WTC11 (cell line): ENCODE data around the gene SLC7A8. TPM values are rescaled to one million over a fixed set of nuclear protein-coding genes. Genes with fewer than 3 reads are reported as not detected.

ENCODE experiments used
- ATAC-seq: fragments of 200-7000 bp; cut with Tn5 transposase; 2 replicates; pipeline ENCODE4 v1.10.0; 2021; ENCODE audit warnings: mild to moderate bottlenecking, moderate library complexity
- CTCF ChIA-PET: fragments of 300-600 bp; sonication (Branson Sonifier 250); formaldehyde crosslinking; loops from one replicate; lab custom pipeline; 2021; ENCODE audit warnings: antibody characterized with exemption; lab: Charles Lee
- POLR2A ChIA-PET: fragments of 350-600 bp; sonication (Branson Sonifier 250); formaldehyde crosslinking; loops from one replicate; lab custom pipeline; 2021; ENCODE audit warnings: antibody characterized with exemption; lab: Charles Lee
- DNase-seq: peaks from one replicate; pipeline ENCODE4 v3.0.0; 2021; ENCODE audit warnings: low spot score
- H3K27ac Mint-ChIP-seq: 2 replicates; pipeline ENCODE4 v1.8.0; 2021; ENCODE audit warnings: mixed read lengths
- H3K27me3 Mint-ChIP-seq: 2 replicates; pipeline ENCODE4 v1.8.0; 2021; ENCODE audit warnings: low read depth, mild to moderate bottlenecking, moderate library complexity, mixed read lengths
- H3K36me3 Mint-ChIP-seq: 2 replicates; pipeline ENCODE4 v1.8.0; 2021; ENCODE audit warnings: mixed read lengths
- H3K4me1 Mint-ChIP-seq: 2 replicates; pipeline ENCODE4 v1.8.0; 2022; ENCODE audit warnings: mixed read lengths
- H3K4me3 Mint-ChIP-seq: 2 replicates; pipeline ENCODE4 v1.8.0; 2021; ENCODE audit warnings: mild to moderate bottlenecking, moderate library complexity, mixed read lengths
- H3K9me3 Mint-ChIP-seq: 2 replicates; pipeline ENCODE4 v1.8.0; 2021; ENCODE audit warnings: mixed read lengths
- ATF2 ChIP-seq: sonication (generic); formaldehyde crosslinking; IDR thresholded peaks from 2 replicates; pipeline ENCODE4 v1.8.1; 2022; ENCODE audit warnings: low read depth, missing genetic modification reagents, borderline replicate concordance
- CREM ChIP-seq: sonication (generic); formaldehyde crosslinking; IDR thresholded peaks from 2 replicates; pipeline ENCODE4 v1.8.1; 2022; ENCODE audit warnings: mild to moderate bottlenecking, missing genetic modification reagents, moderate library complexity
- EMX1 ChIP-seq: fragments of 250-450 bp; sonication (Bioruptor Pico); IDR thresholded peaks from 2 replicates; pipeline ENCODE4 v1.8.0; 2021; ENCODE audit warnings: mild to moderate bottlenecking
- IRF2 ChIP-seq: sonication (generic); formaldehyde crosslinking; IDR thresholded peaks from 2 replicates; pipeline ENCODE4 v1.8.0; 2022; ENCODE audit warnings: low read depth, missing genetic modification reagents, borderline replicate concordance
- NFYB ChIP-seq: sonication (generic); formaldehyde crosslinking; conservative IDR thresholded peaks from 2 replicates; pipeline ENCODE4 v1.8.0; 2022; ENCODE audit warnings: low read depth, missing genetic modification reagents
- PREB ChIP-seq: sonication (generic); formaldehyde crosslinking; IDR thresholded peaks from 2 replicates; pipeline ENCODE4 v1.8.1; 2022; ENCODE audit warnings: mild to moderate bottlenecking, missing genetic modification reagents, moderate library complexity, borderline replicate concordance
- SOX15 ChIP-seq: fragments of 250-450 bp; sonication (Bioruptor Pico); IDR thresholded peaks from 2 replicates; pipeline ENCODE4 v1.9.0; 2021; ENCODE audit warnings: mild to moderate bottlenecking
- TP53 ChIP-seq: sonication (generic); formaldehyde crosslinking; IDR thresholded peaks from 2 replicates; pipeline ENCODE4 v1.8.1; 2023; ENCODE audit warnings: mild to moderate bottlenecking, missing genetic modification reagents
- ZNF281 ChIP-seq: sonication (generic); formaldehyde crosslinking; IDR thresholded peaks from 2 replicates; pipeline ENCODE4 v1.8.0; 2023; ENCODE audit warnings: mild to moderate bottlenecking, missing genetic modification reagents
- ZNF671 ChIP-seq: fragments of 250-450 bp; sonication (Bioruptor Pico); IDR thresholded peaks from 2 replicates; pipeline ENCODE4 v1.8.0; 2021; ENCODE audit warnings: mild to moderate bottlenecking
- total RNA-seq: library from RNA; stranded (reverse); gene quantifications from 3 replicates; pipeline ENCODE4 v1.2.3, GENCODE V29; 2021
- TF ChIP-seq, protein P1 (sequence below): sonication (generic); formaldehyde crosslinking; IDR thresholded peaks from 2 replicates; pipeline ENCODE4 v1.8.0; 2022; ENCODE audit warnings: mild to moderate bottlenecking, missing genetic modification reagents
- TF ChIP-seq, protein P2 (sequence below): sonication (generic); formaldehyde crosslinking; IDR thresholded peaks from 2 replicates; pipeline ENCODE4 v1.8.1; 2023; ENCODE audit warnings: mild to moderate bottlenecking, missing genetic modification reagents, borderline replicate concordance
- TF ChIP-seq, protein P3 (sequence below): fragments of 250-450 bp; sonication (Bioruptor Pico); IDR thresholded peaks from 2 replicates; pipeline ENCODE4 v2.1.2; 2022; ENCODE audit warnings: mild to moderate bottlenecking, moderate library complexity
- TF ChIP-seq, protein P4 (sequence below): sonication (generic); formaldehyde crosslinking; IDR thresholded peaks from 2 replicates; pipeline ENCODE4 v1.8.0; 2022; ENCODE audit warnings: mild to moderate bottlenecking, missing genetic modification reagents
- TF ChIP-seq, protein P5 (sequence below): fragments of 250-450 bp; sonication (Bioruptor Pico); conservative IDR thresholded peaks from 2 replicates; pipeline ENCODE4 v1.9.0; 2021; ENCODE audit warnings: mild to moderate bottlenecking

Gene SLC7A8
- total RNA-seq, 1 experiment from 2014 or later = 207 TPM

DNA sequence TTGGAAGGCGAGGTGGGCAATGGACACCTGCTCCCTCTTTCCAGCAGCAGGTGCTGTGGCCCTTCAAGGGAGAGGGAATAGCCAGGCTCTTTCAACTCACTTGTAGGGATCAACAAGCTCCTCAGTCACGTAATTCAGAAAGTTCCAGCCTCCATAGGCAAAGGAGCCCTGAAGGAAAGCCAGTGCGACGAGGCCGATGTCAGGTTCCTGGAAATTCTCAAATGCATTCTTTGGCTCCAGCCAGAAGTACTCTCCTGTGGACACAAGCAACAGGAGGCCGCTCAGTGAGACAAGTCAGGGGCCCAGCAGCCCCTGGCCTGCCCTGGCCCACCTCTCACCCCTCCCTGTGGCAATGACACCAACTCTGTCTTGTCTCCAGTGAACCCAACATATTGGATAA is 43.1 kb downstream of the SLC7A8 start:
- Mint-ChIP-seq H3K4me1 (no peaks in the 10 kb centered on the region), H3K4me3 (no peak overlapping the region), H3K9me3 (no peaks in the 10 kb centered on the region), H3K27ac (0 out of 2 replicates have a peak overlapping the region, but pooled peaks have one; percentile 40), H3K36me3 (peaks cover 74% of the 10 kb centered on the region), H3K27me3 (no peaks in the 10 kb centered on the region)
- DNase-seq (no peak), ATAC-seq (no peak)
- TF ChIP-seq SOX15 = no peak
- no peak for TF ChIP-seq ZNF671 (CRISPR knock-in tag)
- ChIA-PET POLR2A (no interaction called here), CTCF (interaction anchor here (1.0 to 1.5 kb wide), 2 partner anchors 19 to 72 kb away, joined by 3 to 6 read pairs; no protein-coding TSS in a partner anchor)

GRCh38 chr14:23139874-23140273 is 43.6 kb downstream of the SLC7A8 start:
- DNase-seq (no peak), ATAC-seq (no peak)
- CTCF ChIA-PET = interaction anchor here (1.5 kb wide), 1 partner anchor 19 kb away, joined by 6 read pairs; no protein-coding TSS in a partner anchor
- Mint-ChIP-seq H3K27me3 (no peaks in the 10 kb centered on the region), H3K4me3 (no peak overlapping the region), H3K36me3 (peaks cover 74% of the 10 kb centered on the region), H3K9me3 (no peaks in the 10 kb centered on the region), H3K27ac (0 out of 2 replicates have a peak overlapping the region, but pooled peaks have one; percentile 40), H3K4me1 (no peaks in the 10 kb centered on the region)
- POLR2A ChIA-PET = no interaction called here
- no peak for TF ChIP-seq EMX1 (CRISPR knock-in tag)

GRCh38 chr14:23137813-23138535 is 45.5 kb downstream of the SLC7A8 start:
- Mint-ChIP-seq H3K9me3 (no peaks in the 10 kb centered on the region), H3K4me3 (no peak overlapping the region), H3K27me3 (no peaks in the 10 kb centered on the region), H3K4me1 (no peaks in the 10 kb centered on the region), H3K27ac (peak overlapping the region; percentile 42; the same call in 1 of the 2 replicates), H3K36me3 (peaks cover 73% of the 10 kb centered on the region)
- DNase-seq (no peak), ATAC-seq (no peak)
- CTCF ChIA-PET = interaction anchor here (1.2 kb wide), 1 partner anchor 18 kb away, joined by 5 read pairs; no protein-coding TSS in a partner anchor
- POLR2A ChIA-PET = interaction anchor here (0.6 kb wide), 1 partner anchor 141 kb away, joined by 3 read pairs; no protein-coding TSS in a partner anchor
- TF ChIP-seq, protein P1, sequence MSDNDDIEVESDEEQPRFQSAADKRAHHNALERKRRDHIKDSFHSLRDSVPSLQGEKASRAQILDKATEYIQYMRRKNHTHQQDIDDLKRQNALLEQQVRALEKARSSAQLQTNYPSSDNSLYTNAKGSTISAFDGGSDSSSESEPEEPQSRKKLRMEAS = no peak
- TF ChIP-seq, protein P2, sequence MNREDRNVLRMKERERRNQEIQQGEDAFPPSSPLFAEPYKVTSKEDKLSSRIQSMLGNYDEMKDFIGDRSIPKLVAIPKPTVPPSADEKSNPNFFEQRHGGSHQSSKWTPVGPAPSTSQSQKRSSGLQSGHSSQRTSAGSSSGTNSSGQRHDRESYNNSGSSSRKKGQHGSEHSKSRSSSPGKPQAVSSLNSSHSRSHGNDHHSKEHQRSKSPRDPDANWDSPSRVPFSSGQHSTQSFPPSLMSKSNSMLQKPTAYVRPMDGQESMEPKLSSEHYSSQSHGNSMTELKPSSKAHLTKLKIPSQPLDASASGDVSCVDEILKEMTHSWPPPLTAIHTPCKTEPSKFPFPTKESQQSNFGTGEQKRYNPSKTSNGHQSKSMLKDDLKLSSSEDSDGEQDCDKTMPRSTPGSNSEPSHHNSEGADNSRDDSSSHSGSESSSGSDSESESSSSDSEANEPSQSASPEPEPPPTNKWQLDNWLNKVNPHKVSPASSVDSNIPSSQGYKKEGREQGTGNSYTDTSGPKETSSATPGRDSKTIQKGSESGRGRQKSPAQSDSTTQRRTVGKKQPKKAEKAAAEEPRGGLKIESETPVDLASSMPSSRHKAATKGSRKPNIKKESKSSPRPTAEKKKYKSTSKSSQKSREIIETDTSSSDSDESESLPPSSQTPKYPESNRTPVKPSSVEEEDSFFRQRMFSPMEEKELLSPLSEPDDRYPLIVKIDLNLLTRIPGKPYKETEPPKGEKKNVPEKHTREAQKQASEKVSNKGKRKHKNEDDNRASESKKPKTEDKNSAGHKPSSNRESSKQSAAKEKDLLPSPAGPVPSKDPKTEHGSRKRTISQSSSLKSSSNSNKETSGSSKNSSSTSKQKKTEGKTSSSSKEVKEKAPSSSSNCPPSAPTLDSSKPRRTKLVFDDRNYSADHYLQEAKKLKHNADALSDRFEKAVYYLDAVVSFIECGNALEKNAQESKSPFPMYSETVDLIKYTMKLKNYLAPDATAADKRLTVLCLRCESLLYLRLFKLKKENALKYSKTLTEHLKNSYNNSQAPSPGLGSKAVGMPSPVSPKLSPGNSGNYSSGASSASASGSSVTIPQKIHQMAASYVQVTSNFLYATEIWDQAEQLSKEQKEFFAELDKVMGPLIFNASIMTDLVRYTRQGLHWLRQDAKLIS (CRISPR knock-in tag) = no peak
- TF ChIP-seq ZNF281 (no peak), TP53 (CRISPR knock-in tag) (no peak), PREB (no peak), NFYB (no peak), ATF2 (CRISPR knock-in tag) (no peak), CREM (CRISPR knock-in tag) (no peak), IRF2 (CRISPR knock-in tag) (no peak)
- TF ChIP-seq, protein P3, sequence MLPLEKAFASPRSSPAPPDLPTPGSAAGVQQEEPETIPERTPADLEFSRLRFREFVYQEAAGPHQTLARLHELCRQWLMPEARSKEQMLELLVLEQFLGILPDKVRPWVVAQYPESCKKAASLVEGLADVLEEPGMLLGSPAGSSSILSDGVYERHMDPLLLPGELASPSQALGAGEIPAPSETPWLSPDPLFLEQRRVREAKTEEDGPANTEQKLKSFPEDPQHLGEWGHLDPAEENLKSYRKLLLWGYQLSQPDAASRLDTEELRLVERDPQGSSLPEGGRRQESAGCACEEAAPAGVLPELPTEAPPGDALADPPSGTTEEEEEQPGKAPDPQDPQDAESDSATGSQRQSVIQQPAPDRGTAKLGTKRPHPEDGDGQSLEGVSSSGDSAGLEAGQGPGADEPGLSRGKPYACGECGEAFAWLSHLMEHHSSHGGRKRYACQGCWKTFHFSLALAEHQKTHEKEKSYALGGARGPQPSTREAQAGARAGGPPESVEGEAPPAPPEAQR (CRISPR knock-in tag) = no peak
- TF ChIP-seq, protein P4, sequence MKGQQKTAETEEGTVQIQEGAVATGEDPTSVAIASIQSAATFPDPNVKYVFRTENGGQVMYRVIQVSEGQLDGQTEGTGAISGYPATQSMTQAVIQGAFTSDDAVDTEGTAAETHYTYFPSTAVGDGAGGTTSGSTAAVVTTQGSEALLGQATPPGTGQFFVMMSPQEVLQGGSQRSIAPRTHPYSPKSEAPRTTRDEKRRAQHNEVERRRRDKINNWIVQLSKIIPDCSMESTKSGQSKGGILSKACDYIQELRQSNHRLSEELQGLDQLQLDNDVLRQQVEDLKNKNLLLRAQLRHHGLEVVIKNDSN = no peak
- TF ChIP-seq, protein P5, sequence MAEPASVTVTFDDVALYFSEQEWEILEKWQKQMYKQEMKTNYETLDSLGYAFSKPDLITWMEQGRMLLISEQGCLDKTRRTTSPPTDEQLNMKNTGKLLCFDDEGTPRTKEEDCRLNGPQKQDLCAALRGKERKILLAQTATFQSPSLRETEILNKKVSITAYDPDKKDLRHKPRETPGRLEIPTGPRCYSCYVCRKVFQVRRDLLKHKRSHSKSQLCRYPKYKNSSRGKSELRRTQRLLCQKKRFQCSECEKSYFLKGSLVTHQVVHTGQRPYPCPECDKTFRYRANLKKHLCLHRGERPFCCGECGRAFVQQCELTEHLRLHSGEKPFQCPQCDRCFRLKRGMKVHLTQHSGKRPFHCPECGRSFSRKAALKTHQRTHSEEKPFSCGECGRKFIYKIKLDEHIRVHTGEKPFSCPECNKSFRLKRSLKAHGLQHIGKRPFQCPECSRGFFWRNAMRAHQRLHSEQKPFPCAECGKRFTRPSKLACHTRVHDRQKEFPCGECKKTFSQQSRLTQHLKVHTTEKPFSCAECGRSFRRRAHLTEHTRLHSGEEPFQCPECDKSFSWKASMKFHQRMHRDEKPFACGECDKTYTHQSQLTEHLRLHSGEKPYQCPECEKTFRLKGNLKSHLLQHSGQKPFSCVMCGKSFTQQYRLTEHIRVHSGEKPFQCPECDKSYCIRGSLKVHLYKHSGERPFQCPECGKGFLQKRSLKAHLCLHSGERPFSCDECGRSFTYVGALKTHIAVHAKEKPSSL (CRISPR knock-in tag) = no peak
